Right lobe of liver (tissue), 4 donors: Measurements from ENCODE around the gene ACSF3.

Source experiments
- CTCF ChIP-seq, 4 donors: fragments of 200-600 bp in 3 of 4; fragments of 450-650 bp in 1 of 4; IDR thresholded peaks; one replicate each; pipeline versions ENCODE4 v1.5.1 to v1.8.0; 2016 to 2022; ENCODE audit warnings: antibody characterized with exemption in 4 of 4, mild to moderate bottlenecking in 2 of 4
- POLR2A ChIP-seq: fragments of 450-650 bp; IDR thresholded peaks from one replicate; pipeline ENCODE4 v1.6.1; 2017; ENCODE audit warnings: antibody characterized with exemption, mild to moderate bottlenecking
- donor health status: DM: no; HTN: no; CAD: no.
- donor health status: DM: no; HTN: no; CAD: no.
- donor health status: DM: no; HTN: yes; CAD: no.

GRCh38 chr16:89112377-89113151 lies 18.9 kb downstream of the ACSF3 start:
- TF ChIP-seq CTCF (IDR thresholded peaks at IDR 0.05) (no peak), POLR2A (no peak)
